CD4-positive, alpha-beta T cell (primary cell): ENCODE measurements around the gene TLL2. TPM values are rescaled to one million over a fixed set of nuclear protein-coding genes. Genes with fewer than 3 reads are reported as not detected.
A peak's percentile ranks its signal among the peaks of the same experiment; 100 is the strongest.
"Not testable (repeated sequence)": the region's sequence is repeated elsewhere in the genome, so short reads cannot be mapped to it uniquely, and the experiment has no call there.

Experiments used
- ATAC-seq: fragments of 200-7000 bp; cut with Tn5 transposase; one replicate; pipeline ENCODE4 v1.10.0; 2022; ENCODE audit warnings: mild to moderate bottlenecking; ENCODE audit not compliant: poor library complexity
- CTCF ChIA-PET: fragments of 350-600 bp; sonication (Branson Sonifier 250); formaldehyde crosslinking; loops from one replicate; lab custom pipeline; 2021; ENCODE audit warnings: antibody characterized with exemption, inconsistent platforms; lab: Charles Lee
- POLR2A ChIA-PET: fragments of 350-600 bp; sonication (Branson Sonifier 250); formaldehyde crosslinking; loops from one replicate; lab custom pipeline; 2021; ENCODE audit warnings: antibody characterized with exemption, inconsistent platforms; lab: Charles Lee
- DNase-seq, 14 experiments: peaks; one replicate each; pipeline ENCODE4 v3.0.0-alpha.2; 2013 to 2020; ENCODE audit warnings: mixed read lengths in 2 of 14
- H3K27ac ChIP-seq, 2 donors: one replicate each; pipeline versions ENCODE4 v1.5.1 to v1.7.0; 2013; ENCODE audit warnings: low read length in 2 of 2, low read depth in 1 of 2, mild to moderate bottlenecking in 1 of 2
- H3K27me3 ChIP-seq, 2 experiments: 1 replicate in 1 of 2; 2 replicates in 1 of 2; pipeline versions ENCODE4 v1.6.1 to v1.7.0; 2013; ENCODE audit warnings: low read length in 2 of 2, control low read depth in 1 of 2, mild to moderate bottlenecking in 1 of 2, moderate library complexity in 1 of 2; ENCODE audit not compliant: insufficient read depth in 2 of 2, control insufficient read depth in 1 of 2
- H3K36me3 ChIP-seq: one replicate; pipeline ENCODE4 v1.6.1; 2013; ENCODE audit warnings: low read length, control low read depth; ENCODE audit not compliant: insufficient read depth
- H3K4me1 ChIP-seq: one replicate; pipeline ENCODE4 v1.6.1; 2013; ENCODE audit warnings: low read length, control low read depth; ENCODE audit not compliant: insufficient read depth
- H3K4me3 ChIP-seq: one replicate; pipeline ENCODE4 v1.5.1; 2013; ENCODE audit warnings: mild to moderate bottlenecking, low read length, moderate library complexity
- H3K9me3 ChIP-seq, 2 experiments: 1 replicate in 1 of 2; 2 replicates in 1 of 2; pipeline versions ENCODE4 v1.6.1 to v1.7.0; 2013; ENCODE audit warnings: low read length in 2 of 2, mild to moderate bottlenecking in 2 of 2, control low read depth in 1 of 2, moderate library complexity in 1 of 2; ENCODE audit not compliant: control insufficient read depth in 1 of 2, insufficient read depth in 1 of 2
- H3K27ac Mint-ChIP-seq: one replicate; pipeline ENCODE4 v1.8.0; 2020; ENCODE audit warnings: mixed read lengths
- H3K27me3 Mint-ChIP-seq: one replicate; pipeline ENCODE4 v1.8.0; 2021; ENCODE audit warnings: mixed read lengths
- H3K36me3 Mint-ChIP-seq: one replicate; pipeline ENCODE4 v1.8.0; 2021; ENCODE audit warnings: low read depth, mixed read lengths
- H3K4me1 Mint-ChIP-seq: one replicate; pipeline ENCODE4 v1.8.0; 2021; ENCODE audit warnings: low read depth, mixed read lengths
- H3K4me3 Mint-ChIP-seq: one replicate; pipeline ENCODE4 v1.8.0; 2020; ENCODE audit warnings: mild to moderate bottlenecking, mixed read lengths
- H3K9me3 Mint-ChIP-seq: one replicate; pipeline ENCODE4 v1.8.0; 2020; ENCODE audit warnings: mixed read lengths
- CTCF ChIP-seq: fragments of 200-600 bp; IDR thresholded peaks from one replicate; pipeline ENCODE4 v1.8.0; 2022; ENCODE audit warnings: antibody characterized with exemption, mild to moderate bottlenecking
- intact Hi-C, 2 experiments: fragments of 100-400 bp; cut with DNase I in 1 of 2; cut with micrococcal nuclease in 1 of 2; formaldehyde crosslinking; loops; one replicate each; pipeline versions ENCODE4 v1.15.1 to v1.9.0; 2023 to 2025; cut with DNase I, micrococcal nuclease
- total RNA-seq, 174 experiments: library from RNA in 2 of 174; stranded (reverse) in 2 of 174; gene quantifications; one replicate each; pipeline ENCODE4 v1.2.3 and lab custom pipeline; 2021 to 2026

TLL2 gene
- total RNA-seq, 2 experiments from 2014 or later, result not detected

DNA sequence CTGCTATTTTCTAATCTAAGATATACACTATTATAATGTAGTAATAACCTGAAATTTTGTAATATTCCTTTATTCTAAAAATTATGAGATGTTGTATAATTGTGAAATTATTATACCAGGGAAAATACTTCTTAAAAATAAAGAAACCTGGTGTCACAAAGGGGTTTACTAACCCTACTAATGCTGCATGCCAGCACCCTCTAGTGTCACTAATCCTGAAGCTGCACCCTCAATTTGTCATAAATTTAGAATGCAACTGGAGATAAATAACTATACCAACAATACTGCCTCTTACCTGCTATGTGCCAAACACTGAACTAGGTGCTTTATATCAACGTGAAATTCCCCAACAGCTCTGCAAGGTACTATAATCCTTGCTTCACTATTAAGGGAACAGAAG lies 42.3 kb upstream of the TLL2 start:
- no peaks in the 10 kb centered on the region for H3K9me3 ChIP-seq
- H3K27ac ChIP-seq, result no peak overlapping the region
- ATAC-seq (no peak), DNase-seq (peak in 2 of 14 experiments; percentile 14 to 16)
- H3K36me3 Mint-ChIP-seq, result peaks cover 42% of the 10 kb centered on the region
- intact Hi-C loops, result no loop called here
- H3K4me3 Mint-ChIP-seq, result no peak overlapping the region
- H3K9me3 Mint-ChIP-seq, result no peaks in the 10 kb centered on the region
- no peak for TF ChIP-seq CTCF
- H3K4me1 Mint-ChIP-seq, result no peaks in the 10 kb centered on the region
- H3K27ac Mint-ChIP-seq, result no peak overlapping the region
- H3K36me3 ChIP-seq, result peaks cover 69% of the 10 kb centered on the region
- H3K27me3 Mint-ChIP-seq, result no peaks in the 10 kb centered on the region
- CTCF ChIA-PET, result interaction anchor here (1.5 kb wide), 1 partner anchor 11 kb away, joined by 4 read pairs; no protein-coding TSS in a partner anchor
- H3K4me3 ChIP-seq, result no peak overlapping the region
- H3K27me3 ChIP-seq, result no peaks in the 10 kb centered on the region
- H3K4me1 ChIP-seq, result no peaks in the 10 kb centered on the region
- POLR2A ChIA-PET, result no interaction called here

- intact Hi-C loops, result no loop called here
- no peak overlapping the region for H3K4me3 Mint-ChIP-seq
- no peak for TF ChIP-seq CTCF
- ChIA-PET CTCF (interaction anchor here (1.5 kb wide), 1 partner anchor 10 kb away, joined by 4 read pairs; no protein-coding TSS in a partner anchor), POLR2A (no interaction called here)
- Histone ChIP-seq H3K36me3 (peaks cover 71% of the 10 kb centered on the region), H3K27me3 (no peaks in the 10 kb centered on the region), H3K4me3 (no peak overlapping the region), H3K27ac (no peak overlapping the region), H3K9me3 (no peaks in the 10 kb centered on the region), H3K4me1 (no peaks in the 10 kb centered on the region)
- H3K27me3 Mint-ChIP-seq, result no peaks in the 10 kb centered on the region
- H3K4me1 Mint-ChIP-seq, result no peaks in the 10 kb centered on the region
- H3K36me3 Mint-ChIP-seq, result peaks cover 42% of the 10 kb centered on the region
- no peaks in the 10 kb centered on the region for H3K9me3 Mint-ChIP-seq
- ATAC-seq (no peak), DNase-seq (no peak)
- H3K27ac Mint-ChIP-seq, result no peak overlapping the region
These were observed 41.6 kb upstream of the TLL2 start for GRCh38 chr10:96555330-96555729.

DNA sequence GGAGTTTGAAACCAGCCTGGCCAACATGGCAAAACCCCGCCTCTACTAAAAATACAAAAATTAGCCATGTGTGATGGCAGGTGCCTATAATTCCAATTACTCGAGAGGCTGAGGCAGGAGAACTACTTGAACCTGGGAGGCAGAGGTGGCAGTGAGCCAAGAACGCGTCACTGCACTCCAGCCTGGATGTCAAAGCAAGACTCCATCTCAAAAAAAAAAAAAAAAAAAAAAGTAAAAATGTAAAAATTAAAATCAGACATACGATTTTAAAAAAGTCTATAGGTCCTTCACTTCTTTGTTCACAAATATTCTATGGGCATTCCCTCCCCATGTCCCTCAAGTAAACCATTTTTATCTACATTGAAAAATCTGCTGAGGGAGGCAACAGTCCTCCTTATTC lies 34.9 kb upstream of the TLL2 start:
- intact Hi-C loops, result no loop called here
- POLR2A ChIA-PET, result no interaction called here
- Mint-ChIP-seq H3K36me3 (peaks cover 79% of the 10 kb centered on the region), H3K27ac (no peak overlapping the region), H3K4me1 (no peaks in the 10 kb centered on the region), H3K4me3 (no peak overlapping the region), H3K9me3 (no peaks in the 10 kb centered on the region), H3K27me3 (no peaks in the 10 kb centered on the region)
- Histone ChIP-seq H3K9me3 (no peaks in the 10 kb centered on the region), H3K4me1 (no peaks in the 10 kb centered on the region), H3K27ac (no peak overlapping the region), H3K36me3 (peaks cover 79% of the 10 kb centered on the region), H3K27me3 (no peaks in the 10 kb centered on the region), H3K4me3 (no peak overlapping the region)
- no peak for DNase-seq
- no peak for TF ChIP-seq CTCF
- CTCF ChIA-PET, result no interaction called here
- no peak for ATAC-seq

- peaks cover 71% of the 10 kb centered on the region for H3K36me3 ChIP-seq
- H3K27ac Mint-ChIP-seq, H3K27me3 Mint-ChIP-seq, H3K27me3 ChIP-seq, H3K4me3 Mint-ChIP-seq, H3K4me1 Mint-ChIP-seq, H3K9me3 ChIP-seq, H3K4me1 ChIP-seq, H3K4me3 ChIP-seq, intact Hi-C loops, H3K27ac ChIP-seq, DNase-seq, H3K9me3 Mint-ChIP-seq, ATAC-seq: not testable (repeated sequence)
- ChIA-PET POLR2A (interaction anchor here (1.1 kb wide), 1 partner anchor 36 kb away, joined by 3 read pairs; no protein-coding TSS in a partner anchor), CTCF (interaction anchor here (1.3 to 1.4 kb wide), 2 partner anchors 11 to 31 kb away, joined by 3 to 4 read pairs; partner anchors contain the start of gene TLL2)
- H3K36me3 Mint-ChIP-seq, result peaks cover 81% of the 10 kb centered on the region
These were observed 31.8 kb upstream of the TLL2 start for GRCh38 chr10:96545558-96545957.
